Dendritic cell treated with granulocyte-macrophage colony-stimulating factor and Interleukin-4, amounts not matched to agents 40 ng/mL and 50 ng/mL, for 4 days (primary cell): ENCODE measurements around the gene CLK4.

ENCODE experiments used
- H3K27ac Mint-ChIP-seq: one replicate; pipeline ENCODE4 v1.8.0; 2022; ENCODE audit warnings: mild to moderate bottlenecking, mixed read lengths
- H3K27me3 Mint-ChIP-seq: one replicate; pipeline ENCODE4 v1.8.0; 2022; ENCODE audit warnings: mild to moderate bottlenecking, mixed read lengths
- H3K36me3 Mint-ChIP-seq: one replicate; pipeline ENCODE4 v1.8.0; 2022; ENCODE audit warnings: low read depth, mixed read lengths
- H3K4me1 Mint-ChIP-seq: one replicate; pipeline ENCODE4 v1.8.0; 2022; ENCODE audit warnings: low read depth, mixed read lengths
- H3K4me3 Mint-ChIP-seq: one replicate; pipeline ENCODE4 v1.8.0; 2022; ENCODE audit warnings: mild to moderate bottlenecking, moderate library complexity, mixed read lengths
- H3K9me3 Mint-ChIP-seq: one replicate; pipeline ENCODE4 v1.8.0; 2022; ENCODE audit warnings: mixed read lengths
- intact Hi-C: fragments of 100-400 bp; cut with micrococcal nuclease; formaldehyde crosslinking; loops from one replicate; pipeline ENCODE4 v1.15.0; 2022

CLK4 gene

DNA sequence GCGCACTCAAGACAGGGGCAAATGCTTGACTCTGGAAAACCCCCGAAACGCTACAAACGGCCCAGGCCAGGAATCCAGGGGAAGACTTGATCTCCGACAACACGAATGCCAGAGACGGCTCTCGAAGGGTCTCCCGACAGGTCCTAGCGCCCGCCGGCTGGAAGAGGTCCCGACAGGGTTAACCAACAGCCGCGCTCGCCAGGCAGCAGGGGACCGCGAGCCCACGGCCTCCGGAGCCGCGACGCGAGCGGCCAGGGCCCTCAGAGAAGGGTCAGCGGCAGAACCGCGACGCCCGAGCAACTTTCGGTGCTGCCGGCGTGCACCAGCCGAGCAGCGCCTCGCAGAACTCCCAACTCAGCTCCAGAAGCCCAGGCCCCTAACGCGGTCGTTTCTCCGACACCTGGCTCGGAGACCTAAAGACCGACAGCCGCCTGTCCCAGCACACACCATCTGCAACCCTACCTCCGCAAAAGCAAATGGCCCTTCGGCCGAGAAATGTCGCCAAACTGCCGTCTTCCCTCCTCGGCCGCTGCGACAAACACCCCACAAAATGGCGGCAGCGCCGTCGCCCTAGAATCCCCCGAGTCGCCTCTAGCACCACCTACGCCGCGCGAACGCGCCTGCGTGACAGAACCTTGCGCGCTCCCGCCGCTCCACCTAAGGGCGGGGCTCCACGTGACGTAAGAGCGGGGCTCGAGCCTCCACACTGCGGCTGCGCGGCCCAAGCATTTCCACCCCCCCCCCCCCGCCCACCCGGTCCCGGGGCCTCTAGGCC, at the start of gene CLK4:
Gene CLK4 (minus strand): TSS at position 567 of the 775 bp plus-strand sequence. CDS start 3,634 bp downstream, outside the sequence.
- H3K36me3 Mint-ChIP-seq: peaks cover 32% of the 10 kb centered on the region
- H3K4me1 Mint-ChIP-seq: peaks cover 7% of the 10 kb centered on the region
- peak within 1 kb of the TSS; percentile 99 for H3K27ac Mint-ChIP-seq
- intact Hi-C loops: loop anchor here (2.0 to 5.0 kb wide), 3 partner anchors 106 to 396 kb away; partner anchors contain the start of genes ZNF354A, ZNF354B and ZNF879
- H3K9me3 Mint-ChIP-seq: peaks cover under 1% of the 10 kb centered on the region
- peaks cover 8% of the 10 kb centered on the region for H3K27me3 Mint-ChIP-seq
- H3K4me3 Mint-ChIP-seq: peak within 1 kb of the TSS; percentile 95

- Mint-ChIP-seq H3K27me3 (peaks cover 16% of the 10 kb centered on the region), H3K9me3 (peaks cover 5% of the 10 kb centered on the region), H3K4me3 (no peak overlapping the region), H3K36me3 (no peaks in the 10 kb centered on the region), H3K4me1 (no peaks in the 10 kb centered on the region), H3K27ac (no peak overlapping the region)
- intact Hi-C loops: no loop called here
These were observed 49.1 kb upstream of the CLK4 start for GRCh38 chr5:178675922-178676321.

- Mint-ChIP-seq H3K4me1 (no peaks in the 10 kb centered on the region), H3K9me3 (peaks cover 6% of the 10 kb centered on the region), H3K27me3 (peaks cover 25% of the 10 kb centered on the region), H3K27ac (no peak overlapping the region), H3K36me3 (no peaks in the 10 kb centered on the region), H3K4me3 (no peak overlapping the region)
- intact Hi-C loops: no loop called here
These were observed 47.5 kb upstream of the CLK4 start for GRCh38 chr5:178674334-178674733.

DNA sequence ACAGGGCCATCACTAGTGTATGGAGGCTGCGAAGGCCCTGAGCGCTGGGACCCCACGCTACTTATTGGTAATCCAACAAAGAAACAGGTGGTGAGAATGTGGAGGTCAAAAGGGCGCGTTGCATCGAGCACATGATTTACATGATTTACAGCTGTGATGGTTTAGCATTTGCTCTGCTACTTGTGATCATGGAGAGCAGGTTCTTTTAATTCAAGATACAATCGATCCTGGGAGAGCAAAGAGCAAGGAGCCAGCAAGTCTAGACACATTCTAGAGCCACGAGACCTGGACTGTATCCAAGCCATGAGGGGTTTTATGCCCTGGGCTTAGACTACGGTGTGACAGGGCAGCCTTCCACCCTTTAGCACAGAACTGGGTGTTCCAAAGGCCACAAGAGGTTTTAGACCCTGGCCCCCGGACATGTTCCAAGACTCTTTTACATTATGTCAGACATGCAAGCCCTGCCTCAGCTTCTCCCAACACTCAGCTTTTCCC, 47.0 kb upstream of the CLK4 start:
- Mint-ChIP-seq H3K4me3 (no peak overlapping the region), H3K9me3 (peaks cover 10% of the 10 kb centered on the region), H3K36me3 (no peaks in the 10 kb centered on the region), H3K27ac (no peak overlapping the region), H3K4me1 (no peaks in the 10 kb centered on the region), H3K27me3 (peaks cover 27% of the 10 kb centered on the region)
- intact Hi-C loops: no loop called here

GRCh38 chr5:178672630-178673029, 45.8 kb upstream of the CLK4 start:
- Mint-ChIP-seq H3K4me3 (no peak overlapping the region), H3K9me3 (peaks cover 23% of the 10 kb centered on the region), H3K36me3 (no peaks in the 10 kb centered on the region), H3K4me1 (no peaks in the 10 kb centered on the region), H3K27ac (no peak overlapping the region), H3K27me3 (peaks cover 21% of the 10 kb centered on the region)
- intact Hi-C loops: no loop called here

- H3K9me3 Mint-ChIP-seq: peaks cover 23% of the 10 kb centered on the region
- H3K4me1 Mint-ChIP-seq: no peaks in the 10 kb centered on the region
- intact Hi-C loops: no loop called here
- H3K27me3 Mint-ChIP-seq: peaks cover 17% of the 10 kb centered on the region
- no peak overlapping the region for H3K27ac Mint-ChIP-seq
- H3K36me3 Mint-ChIP-seq: no peaks in the 10 kb centered on the region
- H3K4me3 Mint-ChIP-seq: no peak overlapping the region
These were observed 44.8 kb upstream of the CLK4 start for GRCh38 chr5:178671602-178672144.

GRCh38 chr5:178670351-178670885, 43.6 kb upstream of the CLK4 start:
- H3K36me3 Mint-ChIP-seq: no peaks in the 10 kb centered on the region
- intact Hi-C loops: no loop called here
- no peak overlapping the region for H3K27ac Mint-ChIP-seq
- peaks cover 23% of the 10 kb centered on the region for H3K9me3 Mint-ChIP-seq
- H3K4me3 Mint-ChIP-seq: no peak overlapping the region
- H3K4me1 Mint-ChIP-seq: no peaks in the 10 kb centered on the region
- peaks cover 16% of the 10 kb centered on the region for H3K27me3 Mint-ChIP-seq

- H3K4me1 Mint-ChIP-seq: no peaks in the 10 kb centered on the region
- intact Hi-C loops: no loop called here
- H3K27ac Mint-ChIP-seq: no peak overlapping the region
These were observed 41.7 kb upstream of the CLK4 start for GRCh38 chr5:178668579-178668978.

DNA sequence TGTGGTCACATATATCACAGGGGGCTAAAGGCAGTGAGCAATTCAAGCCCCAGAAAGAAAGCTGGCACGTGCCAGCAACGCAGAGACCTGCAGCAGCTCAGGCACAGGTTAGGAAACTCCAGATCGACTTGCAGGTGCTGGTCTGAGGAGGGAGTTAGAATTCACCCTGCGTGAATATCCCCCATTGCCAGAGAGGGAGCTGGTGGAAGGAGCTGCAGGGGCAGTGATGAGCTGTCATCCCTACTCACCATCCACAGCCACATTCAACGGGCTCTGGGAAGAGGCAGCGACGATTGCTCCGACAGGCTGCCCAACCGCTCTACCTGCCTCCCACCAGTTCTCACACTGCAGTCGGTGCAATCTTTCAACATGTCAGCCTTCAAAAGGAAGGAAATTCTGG, 40.8 kb upstream of the CLK4 start:
- Mint-ChIP-seq H3K36me3 (no peaks in the 10 kb centered on the region), H3K4me3 (no peak overlapping the region), H3K4me1 (no peaks in the 10 kb centered on the region), H3K27me3 (peaks cover 13% of the 10 kb centered on the region), H3K27ac (no peak overlapping the region), H3K9me3 (peaks cover 33% of the 10 kb centered on the region)
- intact Hi-C loops: no loop called here

More at GRCh38 chr5:178668579-178668978, 41.7 kb upstream of the CLK4 start:
- Mint-ChIP-seq H3K9me3 (peaks cover 33% of the 10 kb centered on the region), H3K36me3 (no peaks in the 10 kb centered on the region), H3K27me3 (peaks cover 14% of the 10 kb centered on the region), H3K4me3 (no peak overlapping the region)

DNA sequence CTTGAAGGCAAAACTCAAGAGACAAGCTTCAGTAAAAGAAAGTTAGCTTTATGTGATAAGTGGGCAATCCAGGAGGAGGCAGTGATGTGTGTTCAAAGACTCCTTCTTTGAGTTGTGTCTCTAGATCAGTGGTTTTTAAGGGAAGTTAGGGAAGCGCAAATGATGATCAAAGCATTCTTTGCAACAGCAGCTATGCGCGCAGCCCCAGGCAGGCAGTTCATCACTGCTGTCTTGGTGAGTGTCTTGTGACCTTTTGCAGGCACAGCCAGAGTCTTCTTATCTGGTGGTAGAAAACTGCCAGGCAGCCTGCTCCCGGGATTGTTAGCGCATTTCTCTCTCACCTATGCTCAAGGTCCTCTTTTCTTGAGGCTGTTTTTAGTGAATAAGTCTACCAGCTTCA, 40.3 kb upstream of the CLK4 start:
- H3K27ac Mint-ChIP-seq: no peak overlapping the region
- H3K27me3 Mint-ChIP-seq: peaks cover 13% of the 10 kb centered on the region
- peaks cover 39% of the 10 kb centered on the region for H3K9me3 Mint-ChIP-seq
- no peaks in the 10 kb centered on the region for H3K4me1 Mint-ChIP-seq
- no peaks in the 10 kb centered on the region for H3K36me3 Mint-ChIP-seq
- intact Hi-C loops: no loop called here
- no peak overlapping the region for H3K4me3 Mint-ChIP-seq

- intact Hi-C loops: no loop called here
- Mint-ChIP-seq H3K27me3 (peaks cover 2% of the 10 kb centered on the region), H3K9me3 (peaks cover 38% of the 10 kb centered on the region), H3K36me3 (no peaks in the 10 kb centered on the region), H3K4me3 (no peak overlapping the region), H3K4me1 (no peaks in the 10 kb centered on the region), H3K27ac (no peak overlapping the region)
These were observed 37.3 kb upstream of the CLK4 start for GRCh38 chr5:178664141-178664540.

DNA sequence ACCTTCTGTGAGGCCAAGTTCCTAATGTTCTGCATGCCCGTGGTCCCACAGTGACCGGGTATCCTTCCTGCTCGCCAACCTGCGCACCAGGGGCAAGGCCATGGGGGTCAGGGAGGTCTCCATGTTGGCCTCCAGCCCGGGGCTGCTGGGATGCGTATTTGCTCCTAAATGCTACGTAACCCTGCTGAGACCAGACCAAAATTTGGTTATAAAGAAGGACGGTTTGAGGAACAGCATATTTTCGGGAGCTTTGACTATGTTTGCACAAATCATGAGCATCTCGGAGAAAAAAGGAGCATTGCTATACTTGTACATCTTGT, 35.7 kb upstream of the CLK4 start:
- Mint-ChIP-seq H3K36me3 (no peaks in the 10 kb centered on the region), H3K4me1 (no peaks in the 10 kb centered on the region), H3K4me3 (no peak overlapping the region), H3K9me3 (peaks cover 23% of the 10 kb centered on the region), H3K27me3 (peaks cover 3% of the 10 kb centered on the region), H3K27ac (no peak overlapping the region)
- intact Hi-C loops: no loop called here

GRCh38 chr5:178661836-178662540, 35.1 kb upstream of the CLK4 start:
- intact Hi-C loops: no loop called here
- H3K4me3 Mint-ChIP-seq: no peak overlapping the region
- no peaks in the 10 kb centered on the region for H3K36me3 Mint-ChIP-seq
- peaks cover 23% of the 10 kb centered on the region for H3K9me3 Mint-ChIP-seq
- H3K4me1 Mint-ChIP-seq: no peaks in the 10 kb centered on the region
- H3K27me3 Mint-ChIP-seq: peaks cover 3% of the 10 kb centered on the region
- no peak overlapping the region for H3K27ac Mint-ChIP-seq
